ENCODE measurements around the gene PICALM.
"Not testable (repeated sequence)": the region's sequence is repeated elsewhere in the genome, so short reads cannot be mapped to it uniquely, and the experiment has no call there.

The PICALM gene

GRCh38 chr11:85939099-85940015 lies 129.5 kb downstream of the PICALM start:
- no peak for ATAC-seq (replicated peaks; ENCODE audit: extremely low read depth, poor library complexity, severe bottlenecking)
- H3K27ac Mint-ChIP-seq (ENCODE audit: low read depth) = no peak overlapping the region
- no peaks in the 10 kb centered on the region for H3K27me3 Mint-ChIP-seq
- no peak for DNase-seq (ENCODE audit: low spot score in 2 of 2)
- H3K36me3 Mint-ChIP-seq (ENCODE audit: insufficient read depth) = no peaks in the 10 kb centered on the region
- no peak overlapping the region for H3K4me3 Mint-ChIP-seq
- H3K4me1 Mint-ChIP-seq = no peaks in the 10 kb centered on the region
- no peaks in the 10 kb centered on the region for H3K9me3 Mint-ChIP-seq

GRCh38 chr11:85937835-85938234 lies 131.0 kb downstream of the PICALM start:
- H3K27ac Mint-ChIP-seq (ENCODE audit: low read depth) = no peak overlapping the region
- no peak for DNase-seq (ENCODE audit: low spot score in 2 of 2)
- H3K27me3 Mint-ChIP-seq = no peaks in the 10 kb centered on the region
- no peaks in the 10 kb centered on the region for H3K36me3 Mint-ChIP-seq (ENCODE audit: insufficient read depth)
- no peak for ATAC-seq (replicated peaks; ENCODE audit: extremely low read depth, poor library complexity, severe bottlenecking)
- H3K4me3 Mint-ChIP-seq = no peak overlapping the region
- H3K9me3 Mint-ChIP-seq = no peaks in the 10 kb centered on the region
- no peaks in the 10 kb centered on the region for H3K4me1 Mint-ChIP-seq

- no peak overlapping the region for H3K27ac Mint-ChIP-seq (ENCODE audit: low read depth)
- H3K27me3 Mint-ChIP-seq = peaks cover under 1% of the 10 kb centered on the region
- H3K36me3 Mint-ChIP-seq (ENCODE audit: insufficient read depth) = no peaks in the 10 kb centered on the region
- H3K9me3 Mint-ChIP-seq = no peaks in the 10 kb centered on the region
- H3K4me1 Mint-ChIP-seq = no peaks in the 10 kb centered on the region
- H3K4me3 Mint-ChIP-seq = no peak overlapping the region
- ATAC-seq (replicated peaks; ENCODE audit: extremely low read depth, poor library complexity, severe bottlenecking) (no peak), DNase-seq (ENCODE audit: low spot score in 2 of 2) (no peak)
Measured at GRCh38 chr11:85935751-85936150, 133.1 kb downstream of the PICALM start.

- no peak overlapping the region for H3K4me3 Mint-ChIP-seq
- peaks cover 9% of the 10 kb centered on the region for H3K27me3 Mint-ChIP-seq
- no peaks in the 10 kb centered on the region for H3K36me3 Mint-ChIP-seq (ENCODE audit: insufficient read depth)
- ATAC-seq (replicated peaks; ENCODE audit: extremely low read depth, poor library complexity, severe bottlenecking) = no peak
- H3K27ac Mint-ChIP-seq (ENCODE audit: low read depth) = no peak overlapping the region
- no peaks in the 10 kb centered on the region for H3K4me1 Mint-ChIP-seq
- no peaks in the 10 kb centered on the region for H3K9me3 Mint-ChIP-seq
- no peak for DNase-seq (ENCODE audit: low spot score in 2 of 2)
Measured at GRCh38 chr11:85934596-85935169, 134.2 kb downstream of the PICALM start.

- no peak overlapping the region for H3K27ac Mint-ChIP-seq (ENCODE audit: low read depth)
- no peaks in the 10 kb centered on the region for H3K4me1 Mint-ChIP-seq
- no peak for ATAC-seq (replicated peaks; ENCODE audit: extremely low read depth, poor library complexity, severe bottlenecking)
- no peak overlapping the region for H3K4me3 Mint-ChIP-seq
- no peaks in the 10 kb centered on the region for H3K9me3 Mint-ChIP-seq
- H3K36me3 Mint-ChIP-seq (ENCODE audit: insufficient read depth) = no peaks in the 10 kb centered on the region
- peaks cover 40% of the 10 kb centered on the region for H3K27me3 Mint-ChIP-seq
- no peak for DNase-seq (ENCODE audit: low spot score in 2 of 2)
Measured at GRCh38 chr11:85930879-85931366, 138.0 kb downstream of the PICALM start.

GRCh38 chr11:85926653-85927214 lies 142.2 kb downstream of the PICALM start:
- H3K36me3 Mint-ChIP-seq (ENCODE audit: insufficient read depth); H3K4me1 Mint-ChIP-seq; ATAC-seq (replicated peaks; ENCODE audit: extremely low read depth, poor library complexity, severe bottlenecking); H3K4me3 Mint-ChIP-seq; H3K27ac Mint-ChIP-seq (ENCODE audit: low read depth); H3K9me3 Mint-ChIP-seq; DNase-seq (ENCODE audit: low spot score in 2 of 2): not testable (repeated sequence)
- H3K27me3 Mint-ChIP-seq = peaks cover 58% of the 10 kb centered on the region

- DNase-seq (ENCODE audit: low spot score in 2 of 2) (no peak), ATAC-seq (replicated peaks; ENCODE audit: extremely low read depth, poor library complexity, severe bottlenecking) (no peak)
- Mint-ChIP-seq H3K27ac (ENCODE audit: low read depth) (no peak overlapping the region), H3K36me3 (ENCODE audit: insufficient read depth) (peaks cover 2% of the 10 kb centered on the region), H3K9me3 (no peaks in the 10 kb centered on the region), H3K27me3 (peaks cover 43% of the 10 kb centered on the region), H3K4me1 (no peaks in the 10 kb centered on the region), H3K4me3 (no peak overlapping the region)
Measured at GRCh38 chr11:85923455-85923854, 145.4 kb downstream of the PICALM start.

- Mint-ChIP-seq H3K9me3 (no peaks in the 10 kb centered on the region), H3K4me1 (no peaks in the 10 kb centered on the region), H3K36me3 (ENCODE audit: insufficient read depth) (peaks cover 2% of the 10 kb centered on the region), H3K27ac (ENCODE audit: low read depth) (no peak overlapping the region), H3K27me3 (peaks cover 32% of the 10 kb centered on the region), H3K4me3 (no peak overlapping the region)
- ATAC-seq (replicated peaks; ENCODE audit: extremely low read depth, poor library complexity, severe bottlenecking) (no peak), DNase-seq (ENCODE audit: low spot score in 2 of 2) (no peak)
Measured at GRCh38 chr11:85922367-85922766, 146.5 kb downstream of the PICALM start.

GRCh38 chr11:85918910-85919794 lies 149.7 kb downstream of the PICALM start:
- no peaks in the 10 kb centered on the region for H3K9me3 Mint-ChIP-seq
- no peak for ATAC-seq (replicated peaks; ENCODE audit: extremely low read depth, poor library complexity, severe bottlenecking)
- H3K36me3 Mint-ChIP-seq (ENCODE audit: insufficient read depth) = no peaks in the 10 kb centered on the region
- no peak for DNase-seq (ENCODE audit: low spot score in 2 of 2)
- no peak overlapping the region for H3K27ac Mint-ChIP-seq (ENCODE audit: low read depth)
- no peaks in the 10 kb centered on the region for H3K4me1 Mint-ChIP-seq
- H3K27me3 Mint-ChIP-seq = peaks cover 12% of the 10 kb centered on the region
- H3K4me3 Mint-ChIP-seq = no peak overlapping the region

- H3K9me3 Mint-ChIP-seq = no peaks in the 10 kb centered on the region
- DNase-seq (ENCODE audit: low spot score in 2 of 2) = no peak
- no peaks in the 10 kb centered on the region for H3K4me1 Mint-ChIP-seq
- no peak overlapping the region for H3K27ac Mint-ChIP-seq (ENCODE audit: low read depth)
- H3K36me3 Mint-ChIP-seq (ENCODE audit: insufficient read depth) = no peaks in the 10 kb centered on the region
- ATAC-seq (replicated peaks; ENCODE audit: extremely low read depth, poor library complexity, severe bottlenecking) = no peak
- H3K4me3 Mint-ChIP-seq = no peak overlapping the region
- no peaks in the 10 kb centered on the region for H3K27me3 Mint-ChIP-seq
Measured at GRCh38 chr11:85914425-85914824, 154.5 kb downstream of the PICALM start.

- ATAC-seq (replicated peaks; ENCODE audit: extremely low read depth, poor library complexity, severe bottlenecking) (no peak), DNase-seq (ENCODE audit: low spot score in 2 of 2) (no peak)
- Mint-ChIP-seq H3K4me1 (no peaks in the 10 kb centered on the region), H3K36me3 (ENCODE audit: insufficient read depth) (no peaks in the 10 kb centered on the region), H3K4me3 (no peak overlapping the region), H3K9me3 (no peaks in the 10 kb centered on the region), H3K27me3 (no peaks in the 10 kb centered on the region), H3K27ac (ENCODE audit: low read depth) (no peak overlapping the region)
Measured at GRCh38 chr11:85913513-85913912, 155.4 kb downstream of the PICALM start.

- H3K27me3 Mint-ChIP-seq = no peaks in the 10 kb centered on the region
- no peaks in the 10 kb centered on the region for H3K36me3 Mint-ChIP-seq (ENCODE audit: insufficient read depth)
- no peak overlapping the region for H3K4me3 Mint-ChIP-seq
- no peak overlapping the region for H3K27ac Mint-ChIP-seq (ENCODE audit: low read depth)
- ATAC-seq (replicated peaks; ENCODE audit: extremely low read depth, poor library complexity, severe bottlenecking) (no peak), DNase-seq (ENCODE audit: low spot score in 2 of 2) (no peak)
- no peaks in the 10 kb centered on the region for H3K4me1 Mint-ChIP-seq
- H3K9me3 Mint-ChIP-seq = no peaks in the 10 kb centered on the region
Measured at GRCh38 chr11:85912414-85912813, 156.5 kb downstream of the PICALM start.

Measured in central memory CD8-positive, alpha-beta T cell (primary cell).